ENCODE results near the gene HPCAL1. TPM values are rescaled to one million over a fixed set of nuclear protein-coding genes. Genes with fewer than 3 reads are reported as not detected.

HPCAL1 gene
- total RNA-seq, 4 donors from 2014 or later, result 18.6 to 59.5 (median 37.1) TPM

DNA sequence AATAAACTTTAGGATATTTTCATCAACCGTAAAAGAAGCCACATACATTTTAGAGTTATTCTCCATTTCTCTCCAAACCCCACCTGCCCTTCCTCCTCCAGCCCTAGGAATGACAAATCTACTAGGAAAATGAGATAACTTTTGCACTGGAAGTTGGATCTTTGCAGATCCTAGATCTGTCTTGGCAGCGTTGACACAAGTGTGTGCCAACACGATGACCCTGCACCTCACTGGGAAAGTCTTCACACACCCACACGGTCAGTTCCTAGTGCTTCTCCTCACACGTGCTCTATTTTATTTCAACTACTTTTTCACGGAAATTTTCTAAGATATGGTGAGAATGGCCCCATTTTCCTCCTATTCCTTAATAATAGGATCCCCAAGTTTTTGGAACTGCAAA, 14.1 kb upstream of the HPCAL1 start:
- TF ChIP-seq, protein P1, sequence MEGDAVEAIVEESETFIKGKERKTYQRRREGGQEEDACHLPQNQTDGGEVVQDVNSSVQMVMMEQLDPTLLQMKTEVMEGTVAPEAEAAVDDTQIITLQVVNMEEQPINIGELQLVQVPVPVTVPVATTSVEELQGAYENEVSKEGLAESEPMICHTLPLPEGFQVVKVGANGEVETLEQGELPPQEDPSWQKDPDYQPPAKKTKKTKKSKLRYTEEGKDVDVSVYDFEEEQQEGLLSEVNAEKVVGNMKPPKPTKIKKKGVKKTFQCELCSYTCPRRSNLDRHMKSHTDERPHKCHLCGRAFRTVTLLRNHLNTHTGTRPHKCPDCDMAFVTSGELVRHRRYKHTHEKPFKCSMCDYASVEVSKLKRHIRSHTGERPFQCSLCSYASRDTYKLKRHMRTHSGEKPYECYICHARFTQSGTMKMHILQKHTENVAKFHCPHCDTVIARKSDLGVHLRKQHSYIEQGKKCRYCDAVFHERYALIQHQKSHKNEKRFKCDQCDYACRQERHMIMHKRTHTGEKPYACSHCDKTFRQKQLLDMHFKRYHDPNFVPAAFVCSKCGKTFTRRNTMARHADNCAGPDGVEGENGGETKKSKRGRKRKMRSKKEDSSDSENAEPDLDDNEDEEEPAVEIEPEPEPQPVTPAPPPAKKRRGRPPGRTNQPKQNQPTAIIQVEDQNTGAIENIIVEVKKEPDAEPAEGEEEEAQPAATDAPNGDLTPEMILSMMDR (IDR thresholded peaks at IDR 0.05; ENCODE audit: low read depth), result no peak

DNA sequence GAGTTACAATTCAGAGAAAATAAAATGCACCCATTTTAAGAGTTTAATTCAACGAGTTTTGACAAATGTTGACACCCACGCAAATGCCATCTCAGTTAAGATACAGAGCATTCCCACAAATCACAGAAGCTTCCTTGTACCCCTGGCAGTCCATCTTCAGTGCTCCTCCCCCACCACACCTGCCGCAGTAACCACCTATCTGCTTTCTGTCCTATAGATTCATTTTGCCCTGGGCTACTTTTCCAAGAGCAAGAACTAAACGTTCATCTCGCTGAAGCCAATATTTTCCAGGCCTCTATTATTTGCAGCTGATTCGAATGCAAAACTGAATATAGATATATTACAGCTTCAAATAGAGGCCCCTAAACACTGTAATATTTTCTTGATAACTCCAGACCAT, 13.4 kb upstream of the HPCAL1 start:
- TF ChIP-seq, protein P1 (IDR thresholded peaks at IDR 0.05; ENCODE audit: low read depth), result no peak

DNA sequence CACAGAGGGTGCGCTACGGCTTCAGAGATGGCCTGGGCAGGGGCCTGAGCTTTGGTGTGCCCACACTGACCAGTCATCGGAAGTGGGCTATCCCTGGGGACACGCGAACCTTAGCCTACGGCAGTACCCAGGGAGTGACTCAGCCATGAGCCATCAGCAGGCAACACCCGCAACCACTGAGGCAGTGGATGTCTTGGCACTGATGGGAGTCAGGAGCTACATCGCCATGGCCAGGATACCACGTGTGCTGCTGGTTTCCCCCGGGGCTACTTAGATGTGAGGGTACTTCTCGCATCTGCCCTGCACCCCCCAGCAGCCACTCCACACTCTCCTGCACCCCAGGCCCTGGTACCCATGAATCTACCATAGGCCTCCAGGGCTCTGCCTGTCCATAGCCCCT, 12.8 kb upstream of the HPCAL1 start:
- TF ChIP-seq, protein P1 (IDR thresholded peaks at IDR 0.05; ENCODE audit: low read depth), result no peak

DNA sequence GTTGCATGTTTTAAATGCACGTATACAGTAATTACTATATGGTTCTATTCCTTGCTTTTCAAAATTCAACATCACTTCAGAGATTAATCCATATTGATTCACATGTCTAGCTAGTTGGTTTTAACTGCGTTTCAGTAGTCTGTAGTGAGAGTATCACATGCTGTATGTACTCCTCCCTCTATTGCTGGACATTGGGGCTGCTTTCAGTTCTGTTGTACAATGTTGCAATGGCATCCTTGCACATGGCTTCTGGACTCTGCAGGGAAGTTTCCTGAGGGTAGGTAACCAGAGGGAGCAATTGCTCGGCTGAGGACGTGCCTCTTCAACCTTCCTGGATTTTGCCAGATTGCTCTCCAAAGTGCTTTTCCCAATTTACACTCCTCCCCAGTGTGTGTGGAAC, 10.7 kb upstream of the HPCAL1 start:
- TF ChIP-seq, protein P1 (IDR thresholded peaks at IDR 0.05; ENCODE audit: low read depth), result no peak

DNA sequence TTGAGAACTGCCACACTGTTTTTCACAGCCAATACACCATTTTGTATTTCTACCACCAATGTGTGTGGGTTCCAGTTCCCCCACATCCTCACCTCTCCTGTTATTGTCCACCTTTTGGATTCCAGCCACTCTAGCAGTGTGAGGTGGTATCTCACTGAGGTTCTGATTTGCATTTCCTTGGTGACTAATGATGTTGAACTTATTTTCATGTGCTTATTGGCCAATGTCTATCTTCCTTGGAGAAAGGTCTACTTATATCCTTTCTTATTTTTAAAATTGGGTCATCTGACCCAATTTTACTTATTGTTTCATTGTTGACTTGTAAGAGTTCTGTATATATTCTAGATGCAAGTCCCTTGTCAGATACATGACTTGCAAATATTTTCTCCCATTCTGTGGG, 9.1 kb upstream of the HPCAL1 start:
- TF ChIP-seq, protein P1 (IDR thresholded peaks at IDR 0.05; ENCODE audit: low read depth), result no peak

DNA sequence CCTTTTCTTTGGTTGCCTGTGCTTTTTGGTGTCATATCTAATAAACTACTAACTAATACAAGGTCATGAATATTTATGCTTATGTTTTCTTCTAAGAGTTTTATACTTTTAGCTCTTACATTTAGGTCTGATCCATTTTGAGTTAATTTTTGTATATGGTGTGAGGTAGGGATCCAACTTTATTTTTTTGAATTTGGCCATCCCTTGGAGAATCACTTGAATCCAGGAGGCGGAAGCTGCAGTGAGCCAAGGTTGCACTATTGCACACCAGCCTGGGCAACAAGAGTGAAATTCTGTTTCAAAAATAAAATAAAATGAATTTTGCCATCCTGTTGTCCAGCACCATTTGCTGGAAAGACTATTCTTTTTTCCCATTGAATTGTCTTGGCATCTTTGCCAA, 8.6 kb upstream of the HPCAL1 start:
- TF ChIP-seq, protein P1 (IDR thresholded peaks at IDR 0.05; ENCODE audit: low read depth), result no peak

DNA sequence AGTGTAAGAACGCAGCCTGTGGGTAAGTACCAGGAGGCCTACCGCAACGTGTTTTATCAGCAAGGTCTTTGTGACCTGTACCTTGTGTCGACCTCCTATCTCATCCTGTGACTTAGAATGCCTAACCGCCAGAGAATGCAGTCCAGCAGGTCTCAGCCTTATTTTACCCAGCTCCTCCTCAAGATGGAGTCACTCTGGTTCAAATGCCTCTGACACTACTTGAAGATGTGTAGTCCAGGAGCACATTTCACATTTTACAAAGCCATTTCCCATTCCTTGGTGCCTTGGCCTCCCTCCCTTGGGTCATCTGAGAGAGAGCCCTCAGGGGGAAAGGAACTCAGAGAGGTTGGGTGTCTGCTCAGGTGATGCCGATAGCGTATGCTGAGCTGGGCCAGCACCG, 6.6 kb upstream of the HPCAL1 start:
- TF ChIP-seq, protein P1 (IDR thresholded peaks at IDR 0.05; ENCODE audit: low read depth), result no peak

All from subcutaneous adipose tissue (tissue), 4 donors.